K562 (cell line): ENCODE results near the gene ATXN1. TPM values are rescaled to one million over a fixed set of nuclear protein-coding genes. Genes with fewer than 3 reads are reported as not detected.

Experiments
- MGA ChIP-seq: fragments of 450-650 bp; IDR thresholded peaks from 2 replicates; pipeline ENCODE4 v1.6.1; 2016; ENCODE audit warnings: mild to moderate bottlenecking, moderate library complexity
- MYC ChIP-seq, 2 experiments: fragments of 250-450 bp in 1 of 2; sonication (Bioruptor Pico) in 1 of 2; IDR thresholded peaks; 2 replicates each; pipeline versions ENCODE4 v1.5.1 to v1.6.1; 2012 to 2021; ENCODE audit warnings: low read depth in 2 of 2, borderline replicate concordance in 1 of 2, improper control_type of control experiment in 1 of 2, low read length in 1 of 2, mild to moderate bottlenecking in 1 of 2, moderate library complexity in 1 of 2
- polyA plus RNA-seq, 8 experiments: library from polyadenylated mRNA; depleted of rRNA in 4 of 8; stranded (reverse) in 5 of 8; unstranded in 3 of 8; fragments of >200 nt; fragmentation: Nextera tagmentation in 2 of 8; fragmentation: Illumina TruSeq in 1 of 8; extraction: Ambion mirVana in 2 of 8; extraction: Trizol in 1 of 8; gene quantifications; 2 replicates each; pipeline versions ENCODE4 v1.2.1 to v1.2.3, GENCODE V29; 2011 to 2014; ENCODE audit warnings: inconsistent platforms in 1 of 8, missing spikeins in 1 of 8
- total RNA-seq, 7 experiments: library from RNA; depleted of rRNA in 6 of 7; stranded (reverse); fragments of >200 nt in 6 of 7; fragmentation: Illumina TruSeq in 2 of 7; extraction: Trizol in 2 of 7; gene quantifications; 2 replicates each; pipeline versions ENCODE4 v1.2.1 to v1.2.3, GENCODE V29; 2011 to 2021; ENCODE audit warnings: low replicate concordance in 1 of 7

Gene ATXN1
- total and polyA plus RNA-seq, 9 of the 15 experiments (the other 6 are each of a cell fraction or from before 2014, with no cell fraction given): under 0.01 to 1.2 (median 0.58) TPM

- TF ChIP-seq MGA (0 out of 2 replicates have a peak, but pooled peaks have one; percentile 15), MYC (IDR thresholded peaks at IDR 0.05; ENCODE audit: low read depth, low read length) (peak; percentile 54; the same call in 1 of the 2 replicates), MYC (CRISPR knock-in tag; IDR thresholded peaks at IDR 0.05; ENCODE audit: borderline replicate concordance, low read depth) (no peak)
- TF ChIP-seq, all 486 proteins: peak for 6
Observed at GRCh38 chr6:16400248-16400760, 361.0 kb downstream of the ATXN1 start (continued).
